Liver (tissue), 9 donors: Measurements from ENCODE around the gene NNT. TPM values are rescaled to one million over a fixed set of nuclear protein-coding genes. Genes with fewer than 3 reads are reported as not detected.

Experiments used
- DNase-seq: peaks from one replicate; pipeline ENCODE4 v3.0.0-alpha.2; 2017; ENCODE audit warnings: low spot score
- H3K27ac ChIP-seq, 2 donors: one replicate each; pipeline ENCODE4 v1.7.0; 2013; ENCODE audit warnings: inconsistent platforms in 2 of 2, low read length in 2 of 2, control low read depth in 1 of 2, low read depth in 1 of 2, mild to moderate bottlenecking in 1 of 2
- H3K27me3 ChIP-seq, 4 donors: one replicate each; pipeline versions ENCODE4 v1.6.1 to v1.7.0; 2013; ENCODE audit warnings: low read length in 3 of 4, inconsistent platforms in 1 of 4, mild to moderate bottlenecking in 1 of 4, moderate library complexity in 1 of 4; ENCODE audit not compliant: control insufficient read depth in 4 of 4, insufficient read depth in 4 of 4
- H3K36me3 ChIP-seq, 4 donors: one replicate each; pipeline versions ENCODE4 v1.6.1 to v1.7.0; 2013; ENCODE audit warnings: low read length in 3 of 4, mild to moderate bottlenecking in 3 of 4, low read depth in 1 of 4, moderate library complexity in 1 of 4; ENCODE audit not compliant: control insufficient read depth in 4 of 4, insufficient read depth in 3 of 4
- H3K4me1 ChIP-seq, 4 donors: one replicate each; pipeline versions ENCODE4 v1.6.1 to v1.7.0; 2013; ENCODE audit warnings: low read length in 3 of 4, mild to moderate bottlenecking in 3 of 4, moderate library complexity in 1 of 4; ENCODE audit not compliant: control insufficient read depth in 4 of 4, insufficient read depth in 4 of 4
- H3K4me3 ChIP-seq, 3 donors: one replicate each; pipeline versions ENCODE4 v1.6.1 to v1.7.0; 2013; ENCODE audit warnings: low read length in 3 of 3, control low read depth in 1 of 3, low read depth in 1 of 3, mild to moderate bottlenecking in 1 of 3
- H3K9ac ChIP-seq, 2 donors: one replicate each; pipeline ENCODE4 v1.7.0; 2013; ENCODE audit warnings: low read length in 2 of 2, mild to moderate bottlenecking in 2 of 2, moderate library complexity in 2 of 2, control low read depth in 1 of 2, low read depth in 1 of 2
- H3K9me3 ChIP-seq, 4 donors: one replicate each; pipeline versions ENCODE4 v1.6.1 to v1.7.0; 2013; ENCODE audit warnings: low read length in 3 of 4; ENCODE audit not compliant: control insufficient read depth in 4 of 4
- EGR1 ChIP-seq, 2 donors: IDR thresholded peaks; 2 replicates each; pipeline ENCODE4 v1.6.1; 2016 to 2018; ENCODE audit warnings: antibody characterized with exemption in 2 of 2, low read depth in 2 of 2
- FOXA2 ChIP-seq: IDR thresholded peaks from 2 replicates; pipeline ENCODE4 v1.6.1; 2016; ENCODE audit warnings: antibody characterized with exemption
- GABPA ChIP-seq, 2 donors: IDR thresholded peaks in 1 of 2; conservative IDR thresholded peaks in 1 of 2; 2 replicates each; pipeline ENCODE4 v1.6.1; 2016; ENCODE audit warnings: antibody characterized with exemption in 2 of 2, mild to moderate bottlenecking in 1 of 2, moderate library complexity in 1 of 2
- HNF4A ChIP-seq, 2 donors: conservative IDR thresholded peaks; 2 replicates each; pipeline ENCODE4 v1.6.1; 2016; ENCODE audit warnings: antibody characterized with exemption in 2 of 2, mild to moderate bottlenecking in 2 of 2
- NR2F2 ChIP-seq: IDR thresholded peaks from 2 replicates; pipeline ENCODE4 v1.6.1; 2016; ENCODE audit warnings: antibody characterized with exemption
- RAD21 ChIP-seq, 2 donors: IDR thresholded peaks; 2 replicates each; pipeline ENCODE4 v1.6.1; 2016; ENCODE audit warnings: antibody characterized with exemption in 2 of 2, mild to moderate bottlenecking in 2 of 2
- RXRA ChIP-seq, 2 donors: IDR thresholded peaks; 2 replicates each; pipeline ENCODE4 v1.6.1; 2017 to 2018; ENCODE audit warnings: antibody characterized with exemption in 2 of 2, mild to moderate bottlenecking in 1 of 2
- SP1 ChIP-seq: IDR thresholded peaks from 2 replicates; pipeline ENCODE4 v1.6.1; 2018; ENCODE audit warnings: antibody characterized with exemption, mild to moderate bottlenecking
- YY1 ChIP-seq: IDR thresholded peaks from 2 replicates; pipeline ENCODE4 v1.6.1; 2016; ENCODE audit warnings: antibody characterized with exemption, mild to moderate bottlenecking
- ZBTB33 ChIP-seq: IDR thresholded peaks from 2 replicates; pipeline ENCODE4 v1.6.1; 2016; ENCODE audit warnings: antibody characterized with exemption
- WGBS: extraction: QIAGEN DNeasy Blood & Tissue Kit; methylation state at CpG from one replicate; pipeline ENCODE4 v1.1.7; 2013; 5-methylcytosine and 5-hydroxymethylcytosine counted together
- polyA plus RNA-seq, 2 donors: library from polyadenylated mRNA; stranded (reverse) in 1 of 2; unstranded in 1 of 2; fragments of 200-250 nt in 1 of 2; fragments of >200 nt in 1 of 2; fragmentation: Nextera tagmentation in 1 of 2; extraction: Ambion mirVana in 1 of 2; gene quantifications; one replicate each; pipeline versions ENCODE4 v1.2.1 to v1.2.3, GENCODE V29; 2013 to 2015
- total RNA-seq, 2 donors: library from RNA; depleted of rRNA; stranded (reverse); fragments of >200 nt; gene quantifications; one replicate each; pipeline ENCODE4 v1.2.3, GENCODE V29; 2014
- TF ChIP-seq, protein P1 (sequence below): fragments of 150-350 bp; IDR thresholded peaks from 2 replicates; pipeline ENCODE4 v1.5.1; 2017; ENCODE audit warnings: improper control_type of control experiment, low read depth, low read length; ENCODE audit not compliant: missing input control
- TF ChIP-seq, protein P2 (sequence below): IDR thresholded peaks from 2 replicates; pipeline ENCODE4 v1.6.1; 2016; ENCODE audit warnings: antibody characterized with exemption
- donor health status: healthy.
- donor health status: healthy.
- donor health status: healthy.
- donor health status: healthy.
- donor health status: healthy.

Gene NNT
- total and polyA plus RNA-seq, 4 donors = 45.4 to 154 (median 89.2) TPM

GRCh38 chr5:43561356-43561755 lies 41.6 kb upstream of the NNT start:
- H3K36me3 ChIP-seq = no peaks in the 10 kb centered on the region
- peaks cover 0 to 5% (median 0%) of the 10 kb centered on the region in 4 donors for H3K4me1 ChIP-seq
- no peaks in the 10 kb centered on the region for H3K9me3 ChIP-seq
- no peak overlapping the region for H3K27ac ChIP-seq
- no peak overlapping the region for H3K9ac ChIP-seq
- no peak for TF ChIP-seq GABPA (IDR thresholded peaks at IDR 0.05 in 1 of 2, conservative IDR thresholded peaks at IDR 0.05 in 1 of 2)
- no peaks in the 10 kb centered on the region for H3K27me3 ChIP-seq
- no peak overlapping the region for H3K4me3 ChIP-seq
- DNase-seq = no peak

DNA sequence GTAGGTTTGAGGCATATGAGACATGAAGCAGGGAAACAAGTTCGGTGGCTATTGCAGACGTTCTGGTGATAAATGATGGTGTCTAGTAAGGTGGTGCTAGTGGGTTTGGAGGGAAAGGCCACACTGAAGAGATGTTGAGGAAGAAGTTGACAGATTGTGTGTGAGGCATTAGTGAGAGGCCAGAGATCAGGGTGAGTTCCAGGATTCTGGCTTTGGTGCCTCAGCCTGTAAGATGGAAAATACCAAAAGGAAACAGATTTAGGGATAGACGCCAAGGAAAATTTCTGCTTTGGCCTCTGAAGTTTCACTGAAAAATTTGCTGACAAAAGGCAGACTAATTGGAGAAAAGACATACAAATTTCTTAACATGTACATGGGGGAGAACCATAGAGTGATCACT lies 39.7 kb upstream of the NNT start:
- TF ChIP-seq, protein P1, sequence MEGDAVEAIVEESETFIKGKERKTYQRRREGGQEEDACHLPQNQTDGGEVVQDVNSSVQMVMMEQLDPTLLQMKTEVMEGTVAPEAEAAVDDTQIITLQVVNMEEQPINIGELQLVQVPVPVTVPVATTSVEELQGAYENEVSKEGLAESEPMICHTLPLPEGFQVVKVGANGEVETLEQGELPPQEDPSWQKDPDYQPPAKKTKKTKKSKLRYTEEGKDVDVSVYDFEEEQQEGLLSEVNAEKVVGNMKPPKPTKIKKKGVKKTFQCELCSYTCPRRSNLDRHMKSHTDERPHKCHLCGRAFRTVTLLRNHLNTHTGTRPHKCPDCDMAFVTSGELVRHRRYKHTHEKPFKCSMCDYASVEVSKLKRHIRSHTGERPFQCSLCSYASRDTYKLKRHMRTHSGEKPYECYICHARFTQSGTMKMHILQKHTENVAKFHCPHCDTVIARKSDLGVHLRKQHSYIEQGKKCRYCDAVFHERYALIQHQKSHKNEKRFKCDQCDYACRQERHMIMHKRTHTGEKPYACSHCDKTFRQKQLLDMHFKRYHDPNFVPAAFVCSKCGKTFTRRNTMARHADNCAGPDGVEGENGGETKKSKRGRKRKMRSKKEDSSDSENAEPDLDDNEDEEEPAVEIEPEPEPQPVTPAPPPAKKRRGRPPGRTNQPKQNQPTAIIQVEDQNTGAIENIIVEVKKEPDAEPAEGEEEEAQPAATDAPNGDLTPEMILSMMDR = no peak
- peak; percentile 51 for TF ChIP-seq NR2F2
- TF ChIP-seq RXRA (IDR thresholded peaks at IDR 0.05) = no peak
- TF ChIP-seq YY1 = no peak
- no peak for TF ChIP-seq SP1
- TF ChIP-seq, protein P2, sequence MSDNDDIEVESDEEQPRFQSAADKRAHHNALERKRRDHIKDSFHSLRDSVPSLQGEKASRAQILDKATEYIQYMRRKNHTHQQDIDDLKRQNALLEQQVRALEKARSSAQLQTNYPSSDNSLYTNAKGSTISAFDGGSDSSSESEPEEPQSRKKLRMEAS = no peak
- H3K27me3 ChIP-seq = no peaks in the 10 kb centered on the region
- H3K9me3 ChIP-seq = no peaks in the 10 kb centered on the region
- H3K4me1 ChIP-seq = no peaks in the 10 kb centered on the region
- WGBS = 84% methylated on average over 3 of the region's 3 CpGs
- no peak for DNase-seq
- no peak overlapping the region for H3K9ac ChIP-seq
- H3K4me3 ChIP-seq = no peak overlapping the region
- no peak overlapping the region for H3K27ac ChIP-seq
- no peaks in the 10 kb centered on the region for H3K36me3 ChIP-seq

GRCh38 chr5:43564289-43564850 lies 38.6 kb upstream of the NNT start:
- H3K27me3 ChIP-seq = no peaks in the 10 kb centered on the region
- no peaks in the 10 kb centered on the region for H3K9me3 ChIP-seq
- DNase-seq = no peak
- no peaks in the 10 kb centered on the region for H3K36me3 ChIP-seq
- peaks cover 0 to 5% (median 2%) of the 10 kb centered on the region in 4 donors for H3K4me1 ChIP-seq
- H3K4me3 ChIP-seq = no peak overlapping the region
- no peak overlapping the region for H3K9ac ChIP-seq
- WGBS = 67% methylated on average over 5 of the region's 5 CpGs
- TF ChIP-seq, protein P2 = no peak
- H3K27ac ChIP-seq = no peak overlapping the region

GRCh38 chr5:43565043-43565442 lies 37.9 kb upstream of the NNT start:
- no peak for DNase-seq
- Histone ChIP-seq H3K4me3 (no peak overlapping the region), H3K9me3 (no peaks in the 10 kb centered on the region), H3K27me3 (no peaks in the 10 kb centered on the region), H3K27ac (no peak overlapping the region), H3K9ac (no peak overlapping the region), H3K4me1 (peaks cover 0 to 5% (median 2%) of the 10 kb centered on the region in 4 donors), H3K36me3 (no peaks in the 10 kb centered on the region)
- WGBS = 91% methylated on average over 5 of the region's 5 CpGs
- TF ChIP-seq, protein P2 = no peak
- no peak for TF ChIP-seq FOXA2
- no peak for TF ChIP-seq HNF4A (conservative IDR thresholded peaks at IDR 0.05)
- TF ChIP-seq ZBTB33 = no peak
- TF ChIP-seq GABPA (IDR thresholded peaks at IDR 0.05 in 1 of 2, conservative IDR thresholded peaks at IDR 0.05 in 1 of 2) = no peak
- TF ChIP-seq RAD21 (IDR thresholded peaks at IDR 0.05) = no peak
- TF ChIP-seq EGR1 (IDR thresholded peaks at IDR 0.05; ENCODE audit: low read depth in 2 of 2) = no peak
- TF ChIP-seq, protein P1 = no peak
